ENCODE measurements around the gene KMT2B.

GRCh38 chr19:35719402-35720162 is 1.8 kb downstream of the KMT2B start:
- TF ChIP-seq CTCF (IDR thresholded peaks at IDR 0.05 in 2 of 3, conservative IDR thresholded peaks at IDR 0.05 in 1 of 3; ENCODE audit: insufficient read depth in 2 of 3, low read depth in 1 of 3, low read length in 3 of 3) (no peak), SMC3 (conservative IDR thresholded peaks at IDR 0.05; ENCODE audit: insufficient read depth, low read depth, low read length) (no peak), RFX5 (IDR thresholded peaks at IDR 0.05; ENCODE audit: low read depth, low read length) (no peak), XRCC3 (IDR thresholded peaks at IDR 0.05) (no peak), FOXJ3 (CRISPR knock-in tag; IDR thresholded peaks at IDR 0.05) (no peak), POLR2A (conservative IDR thresholded peaks at IDR 0.05) (no peak), ZNF24 (IDR thresholded peaks at IDR 0.05) (no peak), XRCC4 (IDR thresholded peaks at IDR 0.05; ENCODE audit: extremely low read depth, insufficient read depth, insufficient read length) (no peak), ESRRA (IDR thresholded peaks at IDR 0.05; ENCODE audit: borderline replicate concordance, low read depth) (no peak), ZNF785 (CRISPR knock-in tag; IDR thresholded peaks at IDR 0.05) (no peak), ATF6 (CRISPR knock-in tag; IDR thresholded peaks at IDR 0.05) (no peak), CREM (IDR thresholded peaks at IDR 0.05; ENCODE audit: low read depth) (no peak), CEBPB (tag; IDR thresholded peaks at IDR 0.05) (no peak), PML (IDR thresholded peaks at IDR 0.05; ENCODE audit: low read length) (no peak)

All from K562 (cell line).